ENCODE data around the gene CDKAL1.
"Not testable (repeated sequence)": the region's sequence is repeated elsewhere in the genome, so short reads cannot be mapped to it uniquely, and the experiment has no call there.

The CDKAL1 gene

DNA sequence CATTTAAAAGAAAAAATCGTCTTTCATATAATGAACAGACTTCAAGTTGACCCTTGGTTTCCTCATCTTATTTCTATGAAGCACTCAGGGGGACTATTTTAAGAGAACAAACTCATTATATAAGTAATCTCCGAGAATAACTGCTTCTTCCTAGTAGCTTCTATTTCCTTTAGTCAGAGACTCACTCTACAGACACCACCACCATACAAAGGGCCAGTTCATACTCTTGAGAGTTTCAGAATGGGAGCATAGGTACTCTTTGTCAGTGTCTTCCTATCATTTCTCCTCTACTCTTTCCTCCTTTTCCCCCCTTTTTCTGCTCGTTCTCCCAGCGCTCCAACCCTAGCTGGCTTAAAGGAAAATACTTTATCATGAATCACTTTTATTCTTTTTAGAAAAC lies 104.9 kb downstream of the CDKAL1 start:
- no peak for DNase-seq (ENCODE audit: extremely low spot score)
- ChIA-PET CTCF (interaction anchor here (0.6 kb wide), 1 partner anchor 350 kb away, joined by 3 read pairs; no protein-coding TSS in a partner anchor), POLR2A (no interaction called here)
- TF ChIP-seq SUZ12 (IDR thresholded peaks at IDR 0.05) (no peak), FOXA1 (IDR thresholded peaks at IDR 0.05) (no peak), ARNT (IDR thresholded peaks at IDR 0.05) (no peak), FOXK2 (IDR thresholded peaks at IDR 0.05) (no peak), ZNF384 (IDR thresholded peaks at IDR 0.05) (no peak), NFRKB (IDR thresholded peaks at IDR 0.05) (no peak), SP1 (IDR thresholded peaks at IDR 0.05) (no peak), ELF4 (IDR thresholded peaks at IDR 0.05) (no peak)
- TF ChIP-seq, protein P1, sequence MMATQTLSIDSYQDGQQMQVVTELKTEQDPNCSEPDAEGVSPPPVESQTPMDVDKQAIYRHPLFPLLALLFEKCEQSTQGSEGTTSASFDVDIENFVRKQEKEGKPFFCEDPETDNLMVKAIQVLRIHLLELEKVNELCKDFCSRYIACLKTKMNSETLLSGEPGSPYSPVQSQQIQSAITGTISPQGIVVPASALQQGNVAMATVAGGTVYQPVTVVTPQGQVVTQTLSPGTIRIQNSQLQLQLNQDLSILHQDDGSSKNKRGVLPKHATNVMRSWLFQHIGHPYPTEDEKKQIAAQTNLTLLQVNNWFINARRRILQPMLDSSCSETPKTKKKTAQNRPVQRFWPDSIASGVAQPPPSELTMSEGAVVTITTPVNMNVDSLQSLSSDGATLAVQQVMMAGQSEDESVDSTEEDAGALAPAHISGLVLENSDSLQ (IDR thresholded peaks at IDR 0.05) = no peak

DNA sequence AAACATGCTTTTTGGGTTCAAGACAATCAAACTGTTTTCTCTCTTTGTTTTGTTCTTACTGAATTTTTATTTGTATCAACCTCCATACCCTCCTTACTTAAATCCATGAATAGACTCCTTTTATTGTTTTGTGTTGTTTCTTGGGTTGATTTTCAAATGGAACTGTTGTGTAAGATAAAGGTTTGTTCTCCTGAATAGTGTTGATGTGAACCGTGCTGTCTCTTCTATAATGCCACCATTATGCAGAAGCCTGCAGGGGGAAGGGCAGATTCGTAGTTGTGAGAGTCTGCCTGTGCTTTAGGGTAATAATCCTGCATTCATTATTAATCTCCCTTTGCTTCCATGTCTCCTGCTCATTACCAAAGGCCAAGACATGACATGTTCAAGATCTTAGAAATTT lies 105.9 kb downstream of the CDKAL1 start:
- TF ChIP-seq FOXM1 (IDR thresholded peaks at IDR 0.05; ENCODE audit: borderline replicate concordance) (no peak), SUZ12 (IDR thresholded peaks at IDR 0.05) (no peak), ZNF384 (IDR thresholded peaks at IDR 0.05) (no peak), FOXK2 (IDR thresholded peaks at IDR 0.05) (no peak), BHLHE40 (IDR thresholded peaks at IDR 0.05; ENCODE audit: borderline replicate concordance) (no peak), HDGF (IDR thresholded peaks at IDR 0.05; ENCODE audit: borderline replicate concordance) (no peak)
- ChIA-PET CTCF (no interaction called here), POLR2A (no interaction called here)
- DNase-seq (ENCODE audit: extremely low spot score) = no peak

DNA sequence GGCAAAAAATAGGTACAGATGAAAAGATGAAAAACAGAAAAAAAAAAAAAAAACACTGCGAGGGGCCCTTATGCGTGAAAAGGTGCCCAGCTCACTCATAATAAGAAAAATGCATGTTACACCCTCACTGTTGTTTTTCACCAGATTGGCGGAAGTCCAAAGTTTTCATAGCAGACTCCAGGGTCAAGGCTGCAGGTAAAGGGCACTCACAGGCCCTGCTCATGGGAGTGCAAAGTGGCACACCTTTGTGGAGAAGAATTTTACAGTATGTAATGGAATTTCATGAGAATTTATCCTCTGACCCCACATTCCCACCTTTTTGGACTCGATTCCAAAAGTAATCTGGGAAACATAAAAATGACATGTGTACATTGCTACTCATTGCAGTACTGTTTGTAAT lies 108.2 kb downstream of the CDKAL1 start:
- POLR2A ChIA-PET = no interaction called here

GRCh38 chr6:20644667-20645370 lies 110.6 kb downstream of the CDKAL1 start:
- POLR2A ChIA-PET = no interaction called here
- no peak for TF ChIP-seq CTBP1 (IDR thresholded peaks at IDR 0.05; ENCODE audit: borderline replicate concordance)
- TF ChIP-seq, protein P1 (IDR thresholded peaks at IDR 0.05) = no peak
- no peak for TF ChIP-seq ARNT (IDR thresholded peaks at IDR 0.05)
- TF ChIP-seq TARDBP (IDR thresholded peaks at IDR 0.05) = no peak
- no peak for TF ChIP-seq NFRKB (IDR thresholded peaks at IDR 0.05)
- no peak for TF ChIP-seq FOXM1 (IDR thresholded peaks at IDR 0.05; ENCODE audit: borderline replicate concordance)
- DNase-seq (ENCODE audit: extremely low spot score) = no peak
- CTCF ChIA-PET = no interaction called here

More for the DNA sequence above, 108.2 kb downstream of the CDKAL1 start:
- CTCF ChIA-PET = no interaction called here
- no peak for DNase-seq (ENCODE audit: extremely low spot score)
- no peak for TF ChIP-seq ARNT (IDR thresholded peaks at IDR 0.05)
- no peak for TF ChIP-seq L3MBTL2 (conservative IDR thresholded peaks at IDR 0.05)
- no peak for TF ChIP-seq HDGF (IDR thresholded peaks at IDR 0.05; ENCODE audit: borderline replicate concordance)
- TF ChIP-seq BHLHE40 (IDR thresholded peaks at IDR 0.05; ENCODE audit: borderline replicate concordance) = no peak
- TF ChIP-seq NFRKB (IDR thresholded peaks at IDR 0.05) = no peak
- no peak for TF ChIP-seq SUZ12 (IDR thresholded peaks at IDR 0.05)
- no peak for TF ChIP-seq CTBP1 (IDR thresholded peaks at IDR 0.05; ENCODE audit: borderline replicate concordance)
- TF ChIP-seq FOXK2 (IDR thresholded peaks at IDR 0.05) = no peak

DNA sequence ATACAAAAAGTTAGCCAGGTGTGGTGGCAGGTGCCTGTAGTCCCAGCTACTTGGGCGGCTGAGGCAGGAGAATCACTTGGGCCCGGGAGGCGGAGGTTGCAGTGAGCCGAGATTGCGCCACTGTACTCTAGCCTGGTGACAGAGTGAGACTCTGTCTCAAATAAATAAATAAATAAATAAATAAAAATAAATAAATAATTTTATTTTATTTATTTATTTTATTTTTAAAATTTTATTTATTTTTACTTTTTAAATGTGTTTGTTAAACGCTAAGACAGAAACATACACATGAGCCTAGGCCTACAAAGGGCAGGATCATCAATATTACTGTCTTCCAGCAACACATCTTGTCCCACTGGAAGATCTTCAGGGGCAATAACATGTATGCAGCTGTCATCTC lies 111.3 kb downstream of the CDKAL1 start:
- DNase-seq (ENCODE audit: extremely low spot score); POLR2A ChIA-PET; CTCF ChIA-PET: not testable (repeated sequence)

GRCh38 chr6:20647585-20647984 lies 113.3 kb downstream of the CDKAL1 start:
- ChIA-PET POLR2A (no interaction called here), CTCF (no interaction called here)
- no peak for DNase-seq (ENCODE audit: extremely low spot score)
- TF ChIP-seq FOXK2 (IDR thresholded peaks at IDR 0.05) = no peak
- TF ChIP-seq, protein P1 (IDR thresholded peaks at IDR 0.05) = peak; percentile 62

DNA sequence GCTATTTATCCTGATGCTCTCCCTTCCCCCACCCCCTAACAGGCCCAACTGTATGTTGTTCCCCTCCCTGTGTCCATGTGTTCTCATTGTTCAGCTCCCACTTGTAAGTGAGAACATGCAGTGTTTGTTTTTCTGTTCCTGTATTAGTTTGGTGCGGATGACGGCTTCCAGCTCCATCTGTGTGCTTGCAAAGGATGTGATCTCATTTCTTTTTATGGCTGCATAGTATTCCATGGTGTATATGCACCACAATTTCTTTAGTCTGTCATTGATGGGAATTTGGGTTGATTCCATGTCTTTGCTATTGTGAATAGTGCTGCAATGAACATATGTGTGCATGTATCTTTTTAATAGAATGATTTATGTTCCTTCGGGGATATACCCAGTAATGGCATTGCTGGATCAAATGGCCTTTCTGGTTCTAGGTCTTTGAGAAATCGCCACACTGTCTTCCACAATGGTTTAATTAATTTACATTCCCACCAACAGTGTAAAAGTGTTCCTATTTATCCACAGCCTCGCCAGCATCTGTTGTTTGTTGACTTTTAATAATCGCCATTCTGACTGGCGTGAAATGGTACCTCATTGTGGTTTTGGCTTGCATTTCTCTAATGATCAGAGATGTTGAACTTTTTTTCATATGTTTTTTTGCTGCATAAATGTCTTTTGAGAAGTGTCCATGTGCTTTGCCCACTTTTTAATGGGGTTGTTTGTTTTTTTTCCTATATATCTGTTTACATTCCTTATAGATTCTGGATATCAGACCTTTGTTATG lies 115.6 kb downstream of the CDKAL1 start:
- DNase-seq (ENCODE audit: extremely low spot score); POLR2A ChIA-PET: not testable (repeated sequence)
- CTCF ChIA-PET = interaction anchor here (0.6 kb wide), 1 partner anchor 244 kb away, joined by 3 read pairs; no protein-coding TSS in a partner anchor
